HG02852 (cell line): Measurements from ENCODE around the gene ACVR1B.

Experiments
- ATAC-seq: cut with Tn5 transposase; IDR thresholded peaks from one replicate; pipeline ENCODE4 v1.9.1; 2021; ENCODE audit warnings: mild to moderate bottlenecking, moderate library complexity; ENCODE audit not compliant: unreplicated experiment

The ACVR1B gene

DNA sequence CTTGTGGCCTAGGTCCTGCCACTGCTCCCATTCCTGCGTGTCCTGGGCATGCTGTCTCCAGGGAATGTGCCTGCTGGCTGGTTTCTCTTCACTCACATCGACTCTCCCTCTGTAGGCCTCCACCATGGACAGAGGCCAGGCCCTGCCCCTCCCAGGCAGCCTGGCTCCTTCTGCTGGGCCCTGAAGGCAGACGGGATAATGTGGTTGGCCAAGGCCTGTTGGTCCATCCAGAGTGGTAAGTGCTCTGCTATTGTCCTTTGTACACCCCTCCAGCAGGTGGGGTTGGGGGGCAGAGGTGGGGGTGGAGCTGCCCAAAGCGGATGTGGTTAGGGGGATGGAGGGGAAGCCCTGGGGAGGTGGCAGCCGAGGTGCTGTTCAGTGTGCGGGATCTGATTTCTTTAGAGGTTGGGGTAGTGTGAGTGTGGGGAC is 90.2 kb downstream of the ACVR1B start:
- ATAC-seq, result no peak

DNA sequence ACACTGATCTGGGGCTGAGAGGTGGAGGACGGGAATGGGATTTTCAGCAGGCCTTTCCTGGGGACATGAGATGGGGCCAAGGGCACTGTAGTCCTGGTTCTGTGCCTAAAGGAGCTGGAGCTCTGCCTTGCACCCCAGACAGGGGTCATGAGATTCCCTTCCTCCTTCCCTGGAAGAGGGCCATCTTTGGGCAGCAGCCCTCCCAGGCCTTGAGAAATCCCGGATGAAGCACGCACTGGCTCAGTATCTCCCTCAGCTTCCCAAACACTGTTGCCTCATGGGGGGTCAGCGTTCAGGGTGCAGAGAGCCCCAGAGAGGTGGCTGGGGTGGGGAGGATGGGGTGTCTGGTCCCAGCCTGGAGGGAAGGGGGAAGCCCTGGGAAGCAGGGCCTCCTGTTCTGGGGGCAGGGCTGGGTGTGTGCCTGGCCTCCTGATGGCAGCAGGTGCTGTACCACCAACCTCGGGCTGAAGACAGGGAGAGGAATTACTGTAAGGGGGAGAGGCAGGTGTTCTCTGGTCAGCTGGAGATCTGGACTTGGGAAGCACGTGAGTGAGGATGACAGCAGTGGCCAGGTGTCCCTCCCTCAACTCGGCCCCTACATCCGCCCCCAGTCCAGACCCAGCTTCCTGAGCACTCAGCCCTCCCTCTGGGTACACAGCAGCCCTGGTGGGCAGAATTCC is 91.3 kb downstream of the ACVR1B start:
- ATAC-seq, result no peak

- no peak for ATAC-seq
Observed at GRCh38 chr12:52043386-52044212, 92.1 kb downstream of the ACVR1B start.

DNA sequence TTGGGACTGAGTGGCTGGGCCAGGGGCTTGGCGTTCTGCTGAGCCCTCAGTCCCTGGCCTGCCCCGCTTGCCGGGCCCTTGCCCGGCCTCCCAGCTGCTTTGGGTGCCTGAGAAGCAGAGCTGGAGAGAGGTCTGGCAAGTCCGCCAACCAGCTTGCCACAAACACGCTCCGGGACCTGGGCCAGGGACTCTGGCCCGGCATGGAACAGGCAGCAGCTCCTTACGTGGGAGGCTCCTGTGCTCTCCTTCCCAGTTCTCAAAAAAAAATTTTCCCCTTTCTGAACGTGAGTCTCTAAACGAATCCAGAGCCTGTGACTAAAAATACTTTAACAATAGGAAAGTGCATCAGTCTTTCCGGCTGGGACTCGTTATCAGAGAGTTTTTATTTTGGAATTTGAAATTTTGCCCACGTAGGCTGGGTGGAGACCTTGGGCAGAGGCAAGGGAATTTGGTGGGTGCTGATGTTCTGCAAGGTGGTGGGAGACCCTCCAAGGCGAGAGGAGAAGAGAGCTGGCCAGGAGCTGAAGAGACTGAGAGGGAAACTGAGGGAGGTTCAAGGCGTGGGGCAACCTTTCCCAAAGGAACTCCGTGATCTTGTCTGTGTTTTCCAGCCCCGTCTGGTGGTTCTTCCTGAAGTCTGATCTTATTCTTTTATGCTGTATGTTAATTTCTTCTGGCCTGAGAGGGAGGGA is 92.9 kb downstream of the ACVR1B start:
- no peak for ATAC-seq

GRCh38 chr12:52045794-52046199 is 94.3 kb downstream of the ACVR1B start:
- no peak for ATAC-seq
